HG03354 (cell line): Measurements from ENCODE around the gene CYLD.

ENCODE experiments used
- ATAC-seq: cut with Tn5 transposase; IDR thresholded peaks from one replicate; pipeline ENCODE4 v1.9.1; 2021; ENCODE audit warnings: mild to moderate bottlenecking; ENCODE audit not compliant: unreplicated experiment, poor library complexity, severe bottlenecking

Gene CYLD

GRCh38 chr16:50774405-50774804, 32.5 kb downstream of the CYLD start:
- no peak for ATAC-seq

- no peak for ATAC-seq
Observed at GRCh38 chr16:50774960-50775359, 33.1 kb downstream of the CYLD start.

GRCh38 chr16:50776037-50776436, 34.2 kb downstream of the CYLD start:
- ATAC-seq, result no peak

GRCh38 chr16:50778284-50779163, 36.6 kb downstream of the CYLD start:
- ATAC-seq, result no peak

- no peak for ATAC-seq
Observed at GRCh38 chr16:50781043-50781442, 39.2 kb downstream of the CYLD start.

GRCh38 chr16:50781518-50781917, 39.6 kb downstream of the CYLD start:
- ATAC-seq, result no peak

GRCh38 chr16:50789757-50790156, 47.9 kb downstream of the CYLD start:
- ATAC-seq, result no peak

GRCh38 chr16:50791522-50791921, 49.6 kb downstream of the CYLD start:
- ATAC-seq, result no peak

- ATAC-seq, result no peak
Observed at GRCh38 chr16:50796829-50797228, 54.9 kb downstream of the CYLD start.

GRCh38 chr16:50797456-50797855, 55.6 kb downstream of the CYLD start:
- no peak for ATAC-seq

GRCh38 chr16:50800074-50800473, 58.2 kb downstream of the CYLD start:
- ATAC-seq, result no peak

GRCh38 chr16:50801036-50801435, 59.1 kb downstream of the CYLD start:
- ATAC-seq, result no peak

GRCh38 chr16:50802000-50802399, 60.1 kb downstream of the CYLD start:
- no peak for ATAC-seq

- ATAC-seq, result no peak
Observed at GRCh38 chr16:50802961-50803360, 61.1 kb downstream of the CYLD start.

GRCh38 chr16:50804290-50804907, 62.5 kb downstream of the CYLD start:
- no peak for ATAC-seq

- ATAC-seq, result peak; percentile 90
Observed at GRCh38 chr16:50806099-50807062, 64.5 kb downstream of the CYLD start.

GRCh38 chr16:50808929-50809538, 67.1 kb downstream of the CYLD start:
- no peak for ATAC-seq

GRCh38 chr16:50809561-50809960, 67.7 kb downstream of the CYLD start:
- peak; percentile 38 for ATAC-seq

GRCh38 chr16:50810241-50810965, 68.5 kb downstream of the CYLD start:
- ATAC-seq, result no peak
